GM18526 (cell line): ENCODE measurements around the gene DACT1.

Source experiments
- POLR2A ChIP-seq: IDR thresholded peaks from 3 replicates; pipeline ENCODE4 v1.6.1; 2011; ENCODE audit not compliant: insufficient read length; ENCODE audit errors: extremely low read depth

The DACT1 gene

GRCh38 chr14:58650857-58651256 is 13.1 kb downstream of the DACT1 start:
- no peak for TF ChIP-seq POLR2A

GRCh38 chr14:58656671-58657411 is 19.1 kb downstream of the DACT1 start:
- no peak for TF ChIP-seq POLR2A

- TF ChIP-seq POLR2A: no peak
Observed at GRCh38 chr14:58659061-58659460, 21.3 kb downstream of the DACT1 start.

GRCh38 chr14:58659846-58660245 is 22.1 kb downstream of the DACT1 start:
- no peak for TF ChIP-seq POLR2A

GRCh38 chr14:58660407-58660806 is 22.6 kb downstream of the DACT1 start:
- TF ChIP-seq POLR2A: no peak

GRCh38 chr14:58662018-58662417 is 24.3 kb downstream of the DACT1 start:
- no peak for TF ChIP-seq POLR2A

- TF ChIP-seq POLR2A: no peak
Observed at GRCh38 chr14:58662759-58663158, 25.0 kb downstream of the DACT1 start.

- TF ChIP-seq POLR2A: no peak
Observed at GRCh38 chr14:58663494-58664111, 25.8 kb downstream of the DACT1 start.

- no peak for TF ChIP-seq POLR2A
Observed at GRCh38 chr14:58665773-58666500, 28.2 kb downstream of the DACT1 start.

GRCh38 chr14:58666737-58667136 is 29.0 kb downstream of the DACT1 start:
- TF ChIP-seq POLR2A: no peak

- no peak for TF ChIP-seq POLR2A
Observed at GRCh38 chr14:58667900-58668299, 30.1 kb downstream of the DACT1 start.

GRCh38 chr14:58668848-58669480 is 31.2 kb downstream of the DACT1 start:
- no peak for TF ChIP-seq POLR2A

GRCh38 chr14:58669556-58670200 is 31.9 kb downstream of the DACT1 start:
- no peak for TF ChIP-seq POLR2A

- no peak for TF ChIP-seq POLR2A
Observed at GRCh38 chr14:58671024-58671423, 33.3 kb downstream of the DACT1 start.

- no peak for TF ChIP-seq POLR2A
Observed at GRCh38 chr14:58671436-58671835, 33.7 kb downstream of the DACT1 start.
